Tibial artery (tissue), 4 donors: ENCODE data around the gene SERPINE1.
"Not testable (repeated sequence)": the region's sequence is repeated elsewhere in the genome, so short reads cannot be mapped to it uniquely, and the experiment has no call there.

Experiments used
- DNase-seq, 2 donors: peaks; one replicate each; pipeline ENCODE4 v3.0.0-alpha.2; 2019
- H3K27ac ChIP-seq, 2 donors: fragments of 200-600 bp; sonication (generic) in 1 of 2; 1 replicate in 1 of 2; 2 replicates in 1 of 2; pipeline ENCODE4 v1.5.1; 2018 to 2019; ENCODE audit warnings: mild to moderate bottlenecking in 1 of 2
- H3K27me3 ChIP-seq, 2 donors: fragments of 200-600 bp; sonication (generic) in 1 of 2; one replicate each; pipeline versions ENCODE4 v1.5.1 to v1.6.0; 2016 to 2019
- H3K36me3 ChIP-seq, 3 donors: fragments of 200-600 bp; sonication (generic) in 2 of 3; one replicate each; pipeline ENCODE4 v1.5.1; 2016 to 2019; ENCODE audit warnings: mild to moderate bottlenecking in 2 of 3
- H3K4me1 ChIP-seq, 4 donors: fragments of 200-600 bp; sonication (generic) in 2 of 4; 1 replicate in 3 of 4; 2 replicates in 1 of 4; pipeline ENCODE4 v1.5.1; 2016 to 2019
- H3K4me3 ChIP-seq, 2 donors: fragments of 200-600 bp; sonication (generic) in 1 of 2; 1 replicate in 1 of 2; 2 replicates in 1 of 2; pipeline ENCODE4 v1.5.1; 2018 to 2019; ENCODE audit warnings: mild to moderate bottlenecking in 2 of 2
- H3K9me3 ChIP-seq, 3 donors: fragments of 200-600 bp; sonication (generic) in 1 of 3; one replicate each; pipeline ENCODE4 v1.5.1; 2016 to 2019
- intact Hi-C: fragments of 100-400 bp; cut with DNase I; formaldehyde crosslinking; loops from one replicate; pipeline ENCODE4 v1.15.0; 2023; ENCODE audit warnings: low total_unique reads
- TF ChIP-seq, protein P1 (sequence below), 2 experiments: fragments of 200-600 bp in 1 of 2; fragments of 450-650 bp in 1 of 2; IDR thresholded peaks; one replicate each; pipeline ENCODE4 v1.5.1; 2017 to 2019; ENCODE audit warnings: antibody characterized with exemption in 2 of 2, mild to moderate bottlenecking in 1 of 2, moderate library complexity in 1 of 2

SERPINE1 gene

DNA sequence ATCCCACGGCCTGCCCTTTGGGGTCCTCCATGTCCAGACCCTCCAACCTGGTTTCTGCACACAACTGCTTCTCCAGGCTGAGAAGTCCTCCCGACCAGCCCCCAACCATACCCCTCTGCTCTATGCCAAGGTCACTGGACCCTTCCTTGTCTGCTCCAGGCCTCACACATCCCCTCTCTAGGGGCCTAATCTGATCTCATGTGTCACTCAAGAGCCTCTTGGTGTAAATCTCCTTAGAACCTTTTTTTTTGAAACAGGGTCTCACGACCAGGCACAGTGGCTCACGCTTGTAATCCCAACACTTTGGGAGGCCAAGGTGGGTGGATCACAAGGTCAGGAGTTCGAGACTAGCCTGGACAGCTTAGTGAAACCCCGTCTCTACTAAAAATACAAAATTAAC, 17.5 kb upstream of the SERPINE1 start:
- H3K4me1 ChIP-seq, result peaks cover 0 to 39% (median 18%) of the 10 kb centered on the region in 4 donors
- H3K27me3 ChIP-seq, result no peaks in the 10 kb centered on the region
- intact Hi-C loops, result no loop called here
- no peaks in the 10 kb centered on the region for H3K36me3 ChIP-seq
- peak overlapping the region; percentile 57 to 68 for H3K27ac ChIP-seq
- H3K4me3 ChIP-seq, result no peak overlapping the region
- no peak for DNase-seq
- TF ChIP-seq, protein P1, sequence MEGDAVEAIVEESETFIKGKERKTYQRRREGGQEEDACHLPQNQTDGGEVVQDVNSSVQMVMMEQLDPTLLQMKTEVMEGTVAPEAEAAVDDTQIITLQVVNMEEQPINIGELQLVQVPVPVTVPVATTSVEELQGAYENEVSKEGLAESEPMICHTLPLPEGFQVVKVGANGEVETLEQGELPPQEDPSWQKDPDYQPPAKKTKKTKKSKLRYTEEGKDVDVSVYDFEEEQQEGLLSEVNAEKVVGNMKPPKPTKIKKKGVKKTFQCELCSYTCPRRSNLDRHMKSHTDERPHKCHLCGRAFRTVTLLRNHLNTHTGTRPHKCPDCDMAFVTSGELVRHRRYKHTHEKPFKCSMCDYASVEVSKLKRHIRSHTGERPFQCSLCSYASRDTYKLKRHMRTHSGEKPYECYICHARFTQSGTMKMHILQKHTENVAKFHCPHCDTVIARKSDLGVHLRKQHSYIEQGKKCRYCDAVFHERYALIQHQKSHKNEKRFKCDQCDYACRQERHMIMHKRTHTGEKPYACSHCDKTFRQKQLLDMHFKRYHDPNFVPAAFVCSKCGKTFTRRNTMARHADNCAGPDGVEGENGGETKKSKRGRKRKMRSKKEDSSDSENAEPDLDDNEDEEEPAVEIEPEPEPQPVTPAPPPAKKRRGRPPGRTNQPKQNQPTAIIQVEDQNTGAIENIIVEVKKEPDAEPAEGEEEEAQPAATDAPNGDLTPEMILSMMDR (IDR thresholded peaks at IDR 0.05), result no peak
- H3K9me3 ChIP-seq, result no peaks in the 10 kb centered on the region

DNA sequence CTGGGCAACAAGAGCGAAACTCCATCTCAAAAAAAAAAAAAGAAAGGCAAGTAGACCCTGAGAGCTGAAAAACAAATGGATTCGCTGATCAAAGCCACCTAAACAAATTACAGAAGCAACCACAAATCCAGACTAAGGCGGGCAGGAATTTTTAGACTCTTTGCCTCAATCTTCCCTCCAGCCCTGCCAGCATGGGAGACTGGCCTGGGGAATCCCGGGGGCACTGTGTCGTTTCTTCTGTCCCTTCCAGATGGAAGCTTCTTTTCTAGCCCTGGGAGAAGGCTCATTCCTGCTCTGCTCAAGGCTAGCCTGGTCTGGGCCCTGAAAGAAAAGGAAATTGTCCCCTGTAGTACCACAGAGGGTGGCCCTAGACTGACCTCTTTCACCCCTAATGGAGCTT, 15.6 kb upstream of the SERPINE1 start:
- Histone ChIP-seq H3K27ac (peak overlapping the region; percentile 68 to 73), H3K9me3 (no peaks in the 10 kb centered on the region), H3K4me1 (peaks cover 0 to 39% (median 18%) of the 10 kb centered on the region in 4 donors), H3K27me3 (no peaks in the 10 kb centered on the region), H3K4me3 (no peak overlapping the region), H3K36me3 (no peaks in the 10 kb centered on the region)
- DNase-seq, result no peak
- TF ChIP-seq, protein P1 (IDR thresholded peaks at IDR 0.05), result no peak
- intact Hi-C loops, result no loop called here

DNA sequence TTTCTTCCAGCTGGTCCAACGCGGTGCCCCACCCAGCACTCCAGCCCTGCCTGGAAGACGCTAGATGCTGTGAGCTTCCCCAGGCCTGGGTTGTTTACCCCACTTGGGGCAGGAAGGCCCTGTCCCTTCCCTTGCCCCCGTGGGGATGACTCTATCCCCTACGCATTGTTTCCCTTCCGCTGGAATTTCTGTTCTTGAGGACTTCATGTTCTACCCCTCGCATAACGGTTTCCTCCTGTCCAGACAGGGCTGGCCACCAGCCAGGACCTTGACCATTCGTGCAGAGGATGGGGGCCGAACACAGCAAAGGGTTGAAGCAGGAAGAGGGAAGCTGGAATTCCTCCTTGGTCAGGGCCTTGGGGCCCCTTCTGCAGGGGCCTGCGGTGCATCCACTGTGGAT, 14.7 kb upstream of the SERPINE1 start:
- Histone ChIP-seq H3K4me3 (no peak overlapping the region), H3K9me3 (no peaks in the 10 kb centered on the region), H3K27me3 (no peaks in the 10 kb centered on the region), H3K36me3 (no peaks in the 10 kb centered on the region), H3K27ac (peak overlapping the region; percentile 68 to 73), H3K4me1 (peaks cover 0 to 43% (median 22%) of the 10 kb centered on the region in 4 donors)
- intact Hi-C loops, result no loop called here
- TF ChIP-seq, protein P1 (IDR thresholded peaks at IDR 0.05), result no peak
- peak; percentile 82 to 87 for DNase-seq

DNA sequence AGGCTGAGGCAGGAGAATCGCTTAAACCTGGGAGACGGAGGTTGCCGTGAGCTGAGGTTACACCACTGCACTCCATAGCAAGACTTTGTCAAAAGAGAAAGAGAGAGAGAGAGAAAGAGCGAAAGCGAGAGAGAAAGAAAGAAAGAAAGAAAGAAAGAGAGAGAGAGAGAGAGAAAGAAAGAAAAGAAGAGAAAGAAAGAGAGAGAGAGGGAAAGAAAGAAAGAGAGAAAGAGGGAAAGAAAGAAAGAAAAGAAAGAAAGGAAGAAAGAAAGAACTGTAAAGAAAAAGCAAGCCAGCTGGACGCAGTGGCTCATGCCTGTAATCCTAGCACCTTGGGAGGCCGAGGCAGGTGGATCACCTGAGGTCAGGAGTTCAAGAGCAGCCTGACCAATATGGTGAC, 13.8 kb upstream of the SERPINE1 start:
- intact Hi-C loops, H3K4me3 ChIP-seq, H3K9me3 ChIP-seq, H3K36me3 ChIP-seq, H3K27me3 ChIP-seq, DNase-seq: not testable (repeated sequence)
- H3K27ac ChIP-seq, result peak overlapping the region; percentile 68 to 73
- H3K4me1 ChIP-seq, result peaks cover 0 to 52% (median 29%) of the 10 kb centered on the region in 4 donors

DNA sequence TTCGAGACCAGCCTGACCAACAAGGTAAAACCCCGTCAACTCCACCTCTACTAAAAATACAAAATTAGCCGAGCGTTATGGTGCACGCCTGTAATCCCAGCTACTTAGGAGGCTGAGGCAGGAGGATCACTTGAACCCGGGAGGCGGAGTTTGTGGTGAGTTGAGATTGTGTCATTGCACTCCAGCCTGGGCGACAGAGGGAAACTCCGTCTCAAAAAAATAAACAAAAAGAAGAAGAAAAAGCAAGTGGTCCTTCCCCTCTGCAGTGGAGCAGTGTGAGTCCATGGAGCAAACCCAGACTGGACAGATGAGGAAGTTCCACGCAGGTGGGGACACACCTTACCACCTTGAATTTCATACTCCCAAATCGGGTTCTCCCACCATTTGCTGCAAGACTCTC, 13.1 kb upstream of the SERPINE1 start:
- Histone ChIP-seq H3K27me3 (no peaks in the 10 kb centered on the region), H3K9me3 (no peaks in the 10 kb centered on the region), H3K36me3 (no peaks in the 10 kb centered on the region), H3K4me3 (no peak overlapping the region), H3K27ac (peak overlapping the region; percentile 68 to 73), H3K4me1 (peaks cover 0 to 53% (median 28%) of the 10 kb centered on the region in 4 donors)
- intact Hi-C loops, result no loop called here
- TF ChIP-seq, protein P1 (IDR thresholded peaks at IDR 0.05), result no peak
- no peak for DNase-seq

DNA sequence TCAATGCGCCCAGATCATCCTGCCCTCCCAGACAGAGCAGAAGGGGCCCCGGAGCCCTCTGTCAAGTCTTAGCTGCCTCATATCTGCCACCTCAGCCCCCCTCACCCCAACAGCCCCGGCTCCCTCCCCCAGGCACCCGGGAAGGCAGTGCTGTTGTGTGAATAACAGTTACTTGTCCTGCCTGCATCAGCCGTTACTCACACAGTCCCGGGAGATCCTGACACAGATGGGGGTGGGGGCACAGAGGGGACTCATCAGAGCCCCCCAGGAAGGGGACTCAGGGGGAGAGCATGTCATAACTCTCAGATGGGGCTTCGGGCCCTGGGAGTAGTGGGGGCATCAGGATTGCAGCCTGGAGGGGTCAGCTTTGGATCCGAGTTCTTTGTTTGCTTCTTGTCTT, 12.4 kb upstream of the SERPINE1 start:
- Histone ChIP-seq H3K4me1 (peaks cover 0 to 53% (median 29%) of the 10 kb centered on the region in 4 donors), H3K9me3 (no peaks in the 10 kb centered on the region), H3K27ac (peak overlapping the region; percentile 26 to 68), H3K36me3 (no peaks in the 10 kb centered on the region), H3K27me3 (no peaks in the 10 kb centered on the region), H3K4me3 (no peak overlapping the region)
- intact Hi-C loops, result no loop called here
- DNase-seq, result no peak
- TF ChIP-seq, protein P1 (IDR thresholded peaks at IDR 0.05), result no peak
